Measurements from ENCODE around the gene CNNM1.

Gene CNNM1

GRCh38 chr10:99297033-99297432 is 32.1 kb upstream of the CNNM1 start:
- TF ChIP-seq CTCF (IDR thresholded peaks at IDR 0.05; ENCODE audit: borderline replicate concordance, insufficient read depth, low read depth, low read length), result 0 out of 2 replicates have a peak, but pooled peaks have one; percentile 5
- H3K4me3 ChIP-seq (ENCODE audit: low read depth, low read length), result no peak overlapping the region

GRCh38 chr10:99303899-99304861 is 25.0 kb upstream of the CNNM1 start:
- no peak overlapping the region for H3K4me3 ChIP-seq (ENCODE audit: low read depth, low read length)
- no peak for TF ChIP-seq CTCF (IDR thresholded peaks at IDR 0.05; ENCODE audit: borderline replicate concordance, insufficient read depth, low read depth, low read length)

- no peak overlapping the region for H3K4me3 ChIP-seq (ENCODE audit: low read depth, low read length)
- no peak for TF ChIP-seq CTCF (IDR thresholded peaks at IDR 0.05; ENCODE audit: borderline replicate concordance, insufficient read depth, low read depth, low read length)
Measured at GRCh38 chr10:99304862-99305229, 24.3 kb upstream of the CNNM1 start.

GRCh38 chr10:99312501-99312900 is 16.7 kb upstream of the CNNM1 start:
- no peak for TF ChIP-seq CTCF (IDR thresholded peaks at IDR 0.05; ENCODE audit: borderline replicate concordance, insufficient read depth, low read depth, low read length)
- no peak overlapping the region for H3K4me3 ChIP-seq (ENCODE audit: low read depth, low read length)

- no peak overlapping the region for H3K4me3 ChIP-seq (ENCODE audit: low read depth, low read length)
- TF ChIP-seq CTCF (IDR thresholded peaks at IDR 0.05; ENCODE audit: borderline replicate concordance, insufficient read depth, low read depth, low read length), result no peak
Measured at GRCh38 chr10:99315853-99316252, 13.3 kb upstream of the CNNM1 start.

- TF ChIP-seq CTCF (IDR thresholded peaks at IDR 0.05; ENCODE audit: borderline replicate concordance, insufficient read depth, low read depth, low read length), result no peak
Measured at GRCh38 chr10:99316374-99316773, 12.8 kb upstream of the CNNM1 start.

GRCh38 chr10:99318048-99318447 is 11.1 kb upstream of the CNNM1 start:
- no peak overlapping the region for H3K4me3 ChIP-seq (ENCODE audit: low read depth, low read length)
- no peak for TF ChIP-seq CTCF (IDR thresholded peaks at IDR 0.05; ENCODE audit: borderline replicate concordance, insufficient read depth, low read depth, low read length)

More at GRCh38 chr10:99316374-99316773, 12.8 kb upstream of the CNNM1 start:
- no peak overlapping the region for H3K4me3 ChIP-seq (ENCODE audit: low read depth, low read length)

Data from GM12875 (cell line).